GM18505 (cell line): ENCODE data around the gene LRRC23.

Experiments
- ATAC-seq: cut with Tn5 transposase; IDR thresholded peaks from one replicate; pipeline ENCODE4 v1.9.1; 2021; ENCODE audit not compliant: unreplicated experiment
- POLR2A ChIP-seq: IDR thresholded peaks from 4 replicates; pipeline ENCODE4 v1.6.1; 2011; ENCODE audit warnings: borderline replicate concordance; ENCODE audit not compliant: insufficient read depth, insufficient read length; ENCODE audit errors: extremely low read depth

LRRC23 gene

GRCh38 chr12:6935371-6936193, 31.0 kb downstream of the LRRC23 start:
- no peak for TF ChIP-seq POLR2A
- ATAC-seq = no peak

DNA sequence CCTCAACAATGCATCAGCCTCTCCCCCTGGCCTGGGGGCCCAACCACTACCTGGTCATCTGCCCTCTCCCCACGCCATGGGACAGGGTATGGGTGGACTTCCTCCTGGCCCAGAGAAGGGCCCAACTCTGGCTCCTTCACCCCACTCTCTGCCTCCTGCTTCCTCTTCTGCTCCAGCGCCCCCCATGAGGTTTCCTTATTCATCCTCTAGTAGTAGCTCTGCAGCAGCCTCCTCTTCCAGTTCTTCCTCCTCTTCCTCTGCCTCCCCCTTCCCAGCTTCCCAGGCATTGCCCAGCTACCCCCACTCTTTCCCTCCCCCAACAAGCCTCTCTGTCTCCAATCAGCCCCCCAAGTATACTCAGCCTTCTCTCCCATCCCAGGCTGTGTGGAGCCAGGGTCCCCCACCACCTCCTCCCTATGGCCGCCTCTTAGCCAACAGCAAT, 31.6 kb downstream of the LRRC23 start:
- TF ChIP-seq POLR2A = no peak
- no peak for ATAC-seq

DNA sequence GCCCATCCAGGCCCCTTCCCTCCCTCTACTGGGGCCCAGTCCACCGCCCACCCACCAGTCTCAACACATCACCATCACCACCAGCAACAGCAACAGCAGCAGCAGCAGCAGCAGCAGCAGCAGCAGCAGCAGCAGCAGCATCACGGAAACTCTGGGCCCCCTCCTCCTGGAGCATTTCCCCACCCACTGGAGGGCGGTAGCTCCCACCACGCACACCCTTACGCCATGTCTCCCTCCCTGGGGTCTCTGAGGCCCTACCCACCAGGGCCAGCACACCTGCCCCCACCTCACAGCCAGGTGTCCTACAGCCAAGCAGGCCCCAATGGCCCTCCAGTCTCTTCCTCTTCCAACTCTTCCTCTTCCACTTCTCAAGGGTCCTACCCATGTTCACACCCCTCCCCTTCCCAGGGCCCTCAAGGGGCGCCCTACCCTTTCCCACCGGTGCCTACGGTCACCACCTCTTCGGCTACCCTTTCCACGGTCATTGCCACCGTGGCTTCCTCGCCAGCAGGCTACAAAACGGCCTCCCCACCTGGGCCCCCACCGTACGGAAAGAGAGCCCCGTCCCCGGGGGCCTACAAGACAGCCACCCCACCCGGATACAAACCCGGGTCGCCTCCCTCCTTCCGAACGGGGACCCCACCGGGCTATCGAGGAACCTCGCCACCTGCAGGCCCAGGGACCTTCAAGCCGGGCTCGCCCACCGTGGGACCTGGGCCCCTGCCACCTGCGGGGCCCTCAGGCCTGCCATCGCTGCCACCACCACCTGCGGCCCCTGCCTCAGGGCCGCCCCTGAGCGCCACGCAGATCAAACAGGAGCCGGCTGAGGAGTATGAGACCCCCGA, 32.2 kb downstream of the LRRC23 start:
- no peak for TF ChIP-seq POLR2A
- ATAC-seq = peak; percentile 6

- peak; percentile 82 for TF ChIP-seq POLR2A
- peak; percentile 85 for ATAC-seq
These were observed 33.1 kb downstream of the LRRC23 start for GRCh38 chr12:6937481-6938352.

DNA sequence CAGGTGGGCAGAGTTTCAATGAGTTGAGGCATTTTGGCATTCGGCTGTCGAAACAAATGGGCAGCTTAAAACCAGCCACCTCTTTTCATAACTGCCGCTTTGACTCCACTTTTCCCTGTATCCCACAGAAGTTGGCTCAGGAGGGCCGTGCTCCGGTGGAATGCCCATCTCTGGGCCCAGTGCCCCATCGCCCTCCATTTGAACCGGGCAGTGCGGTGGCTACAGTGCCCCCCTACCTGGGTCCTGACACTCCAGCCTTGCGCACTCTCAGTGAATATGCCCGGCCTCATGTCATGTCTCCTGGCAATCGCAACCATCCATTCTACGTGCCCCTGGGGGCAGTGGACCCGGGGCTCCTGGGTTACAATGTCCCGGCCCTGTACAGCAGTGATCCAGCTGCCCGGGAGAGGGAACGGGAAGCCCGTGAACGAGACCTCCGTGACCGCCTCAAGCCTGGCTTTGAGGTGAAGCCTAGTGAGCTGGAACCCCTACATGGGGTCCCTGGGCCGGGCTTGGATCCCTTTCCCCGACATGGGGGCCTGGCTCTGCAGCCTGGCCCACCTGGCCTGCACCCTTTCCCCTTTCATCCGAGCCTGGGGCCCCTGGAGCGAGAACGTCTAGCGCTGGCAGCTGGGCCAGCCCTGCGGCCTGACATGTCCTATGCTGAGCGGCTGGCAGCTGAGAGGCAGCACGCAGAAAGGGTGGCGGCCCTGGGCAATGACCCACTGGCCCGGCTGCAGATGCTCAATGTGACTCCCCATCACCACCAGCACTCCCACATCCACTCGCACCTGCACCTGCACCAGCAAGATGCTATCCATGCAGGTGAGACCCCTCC, 34.0 kb downstream of the LRRC23 start:
- TF ChIP-seq POLR2A = no peak
- no peak for ATAC-seq

DNA sequence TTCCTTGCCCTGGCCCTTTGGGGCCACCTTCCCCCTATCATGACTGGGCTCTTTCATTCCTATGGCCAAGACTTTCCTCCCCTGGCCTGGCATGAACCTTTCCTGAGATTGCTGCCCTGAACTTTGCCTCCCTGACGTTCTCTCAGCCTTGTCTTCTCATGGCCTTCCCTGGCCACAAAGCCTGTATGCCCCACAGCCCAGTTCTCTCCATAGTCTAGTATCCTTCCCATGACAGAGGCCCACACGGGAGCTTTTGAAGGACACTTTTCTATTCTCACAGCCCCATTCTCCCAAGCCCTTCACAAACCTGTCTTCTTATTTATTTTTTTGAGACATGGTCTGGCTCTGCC, 34.5 kb downstream of the LRRC23 start:
- TF ChIP-seq POLR2A = no peak
- ATAC-seq = no peak

DNA sequence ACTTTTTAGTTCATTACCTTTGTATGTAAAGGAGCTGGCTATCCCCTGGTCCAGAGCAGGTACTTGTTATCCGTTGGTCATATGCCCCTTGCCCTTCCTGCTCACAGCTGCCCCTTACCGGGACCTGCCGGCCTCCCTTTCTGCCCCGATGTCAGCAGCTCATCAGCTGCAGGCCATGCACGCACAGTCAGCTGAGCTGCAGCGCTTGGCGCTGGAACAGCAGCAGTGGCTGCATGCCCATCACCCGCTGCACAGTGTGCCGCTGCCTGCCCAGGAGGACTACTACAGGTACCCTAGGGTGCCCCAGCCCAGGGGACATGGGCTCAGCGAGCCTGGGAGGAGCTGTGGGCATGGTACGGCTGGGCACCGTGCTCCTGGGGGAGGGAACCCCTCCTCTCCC, 36.6 kb downstream of the LRRC23 start:
- ATAC-seq = no peak

GRCh38 chr12:6941782-6942181, 37.2 kb downstream of the LRRC23 start:
- no peak for ATAC-seq
- TF ChIP-seq POLR2A = peak; percentile 14

More for the DNA sequence above, 36.6 kb downstream of the LRRC23 start:
- peak; percentile 11 for TF ChIP-seq POLR2A

DNA sequence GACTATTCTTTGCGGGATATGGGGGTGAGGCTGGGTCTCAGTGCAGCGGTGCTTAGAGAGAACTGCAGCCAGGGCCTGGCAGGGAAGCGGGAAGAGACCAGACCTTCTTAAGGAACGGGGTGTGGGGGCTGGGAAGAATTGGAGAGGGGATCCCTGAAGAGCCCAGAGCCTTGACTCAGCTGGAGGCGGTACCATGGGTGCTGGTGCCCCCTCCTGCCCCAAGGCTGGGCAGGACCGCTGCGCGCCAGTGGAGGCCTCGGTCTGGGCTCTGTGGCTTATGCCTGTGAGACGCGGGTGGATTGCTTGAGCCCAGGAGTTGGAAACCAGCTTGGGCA, 37.7 kb downstream of the LRRC23 start:
- no peak for TF ChIP-seq POLR2A

DNA sequence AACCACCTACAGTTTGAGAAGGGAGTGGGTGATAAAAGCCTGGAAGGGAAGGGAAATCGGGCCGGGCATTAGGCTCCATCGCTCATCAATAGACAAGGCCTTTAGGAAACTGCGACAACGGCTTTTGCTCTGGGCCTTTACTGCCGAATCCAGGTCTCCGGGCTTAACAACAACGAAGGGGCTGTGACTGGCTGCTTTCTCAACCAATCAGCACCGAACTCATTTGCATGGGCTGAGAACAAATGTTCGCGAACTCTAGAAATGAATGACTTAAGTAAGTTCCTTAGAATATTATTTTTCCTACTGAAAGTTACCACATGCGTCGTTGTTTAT, 38.7 kb downstream of the LRRC23 start:
- TF ChIP-seq POLR2A = no peak
- ATAC-seq = peak; percentile 19

More for the DNA sequence above, 37.7 kb downstream of the LRRC23 start:
- no peak for ATAC-seq

- TF ChIP-seq POLR2A = peak; percentile 99
- ATAC-seq = peak; percentile 32
These were observed 39.2 kb downstream of the LRRC23 start, which contains the start of the genes C12orf57 and RNU7-1 for GRCh38 chr12:6943722-6944380. Gene C12orf57 (plus strand): TSS chr12:6944022. CDS start chr12:6944122, 100 bp downstream. Gene RNU7-1 (plus strand): TSS chr12:6943816.

DNA sequence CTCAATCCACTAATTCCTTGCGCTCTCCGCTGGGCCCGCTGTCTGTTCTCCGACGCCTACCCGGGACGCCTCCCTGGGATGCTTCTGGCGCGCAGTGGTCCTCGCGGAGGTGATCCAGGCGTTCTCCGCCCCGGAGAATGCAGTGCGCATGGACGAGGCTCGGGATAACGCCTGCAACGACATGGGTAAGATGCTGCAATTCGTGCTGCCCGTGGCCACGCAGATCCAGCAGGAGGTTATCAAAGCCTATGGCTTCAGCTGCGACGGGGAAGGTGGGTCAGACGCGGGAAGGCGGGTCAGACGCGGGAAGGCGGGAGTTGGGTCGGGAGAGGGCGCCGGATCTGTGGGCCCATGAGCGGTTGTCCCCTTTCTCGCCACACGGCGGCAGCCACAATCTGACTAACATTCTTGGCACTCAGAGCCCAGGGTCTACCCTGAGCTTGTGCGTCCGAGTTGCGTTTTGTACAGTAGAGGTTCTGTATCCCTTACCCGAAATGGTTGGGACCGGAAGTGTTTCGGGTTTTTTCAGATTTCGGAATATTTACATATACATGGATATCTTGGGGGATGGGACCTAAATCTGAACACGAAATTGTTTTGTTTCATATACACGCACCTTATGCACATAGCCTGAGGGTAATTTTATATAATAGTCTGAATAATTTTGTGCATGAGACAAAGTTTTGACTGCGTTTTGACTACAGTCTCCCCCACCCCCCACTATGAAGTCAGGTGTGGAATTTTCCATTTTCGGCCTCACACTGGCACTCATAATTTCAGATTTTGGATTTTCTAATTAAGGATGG, 40.0 kb downstream of the LRRC23 start:
- ATAC-seq = peak; percentile 37
- TF ChIP-seq POLR2A = no peak

- TF ChIP-seq POLR2A = no peak
These were observed 41.0 kb downstream of the LRRC23 start for GRCh38 chr12:6945613-6946012.

More at GRCh38 chr12:6945613-6946012, 41.0 kb downstream of the LRRC23 start:
- no peak for ATAC-seq
